Stimulated activated CD4-positive, alpha-beta T cell treated with anti-CD3 and anti-CD28 coated beads, Interleukin-1b, Interleukin-23, amount 100 ng/mL, for 48 hours (primary cell): ENCODE results near the gene PIK3CA.
"Not testable (repeated sequence)": the region's sequence is repeated elsewhere in the genome, so short reads cannot be mapped to it uniquely, and the experiment has no call there.

Experiments
- DNase-seq: peaks from one replicate; pipeline ENCODE4 v3.0.0-alpha.2; 2020

PIK3CA gene

GRCh38 chr3:179215550-179215949, 67.4 kb downstream of the PIK3CA start:
- DNase-seq: not testable (repeated sequence)

- not testable (repeated sequence) for DNase-seq
Measured at GRCh38 chr3:179218213-179218612, 70.1 kb downstream of the PIK3CA start.

DNA sequence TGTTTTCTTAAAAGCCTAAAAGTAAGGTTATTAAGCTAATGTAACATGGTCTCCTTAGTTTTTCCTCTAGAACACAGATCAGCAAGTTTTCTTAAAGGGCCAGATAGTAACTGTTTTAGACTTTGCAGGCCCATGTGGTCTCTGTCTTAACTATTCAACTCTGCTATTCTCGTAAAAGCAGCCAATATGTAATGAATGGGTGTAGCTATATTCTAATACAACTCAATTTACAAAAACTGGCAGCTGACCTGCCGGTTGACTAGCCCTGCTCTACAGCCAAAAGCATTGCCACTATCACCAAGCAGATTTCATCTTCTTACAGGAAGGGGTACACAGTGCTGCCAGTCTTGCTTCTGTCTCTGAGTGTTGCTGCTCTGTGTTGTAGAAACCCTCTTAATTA, 75.4 kb downstream of the PIK3CA start:
- DNase-seq: no peak

- DNase-seq: no peak
Measured at GRCh38 chr3:179224584-179224983, 76.4 kb downstream of the PIK3CA start.

GRCh38 chr3:179227349-179227748, 79.2 kb downstream of the PIK3CA start:
- no peak for DNase-seq

DNA sequence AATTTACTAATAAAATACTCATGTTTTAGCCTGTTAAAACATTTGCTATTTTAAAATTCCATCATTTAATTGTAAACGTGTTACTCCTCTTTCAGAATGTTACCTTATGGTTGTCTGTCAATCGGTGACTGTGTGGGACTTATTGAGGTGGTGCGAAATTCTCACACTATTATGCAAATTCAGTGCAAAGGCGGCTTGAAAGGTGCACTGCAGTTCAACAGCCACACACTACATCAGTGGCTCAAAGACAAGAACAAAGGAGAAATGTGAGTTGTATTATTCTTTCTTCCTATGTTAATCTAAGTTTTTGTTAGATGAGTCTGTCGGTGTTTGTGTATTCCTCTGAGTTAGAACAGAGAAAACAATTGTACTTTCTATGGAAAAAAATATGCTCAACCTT, 81.0 kb downstream of the PIK3CA start:
- no peak for DNase-seq

DNA sequence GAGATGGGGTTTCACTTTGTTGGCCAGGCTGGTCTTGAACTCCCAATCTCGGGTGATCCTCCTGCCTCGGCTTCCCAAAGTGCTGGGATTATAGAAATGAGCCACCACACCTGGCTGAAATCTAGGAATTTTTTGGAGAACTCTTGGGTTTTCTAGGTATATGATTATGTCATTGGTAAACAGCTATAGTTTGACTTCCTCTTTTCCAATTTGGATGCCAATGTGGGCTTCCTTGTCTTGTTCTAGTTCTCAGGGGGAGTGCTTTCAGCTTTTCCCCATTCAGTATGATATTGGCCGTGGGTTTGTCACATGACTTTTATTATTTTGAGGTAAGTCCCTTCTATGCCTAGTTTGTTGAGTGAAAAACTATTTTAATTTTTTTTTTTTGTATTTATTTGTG, 84.9 kb downstream of the PIK3CA start:
- DNase-seq: no peak

- DNase-seq: no peak
Measured at GRCh38 chr3:179234199-179234598, 86.0 kb downstream of the PIK3CA start.

- DNase-seq: no peak
Measured at GRCh38 chr3:179236669-179237301, 88.6 kb downstream of the PIK3CA start.

- not testable (repeated sequence) for DNase-seq
Measured at GRCh38 chr3:179240299-179240698, 92.1 kb downstream of the PIK3CA start.

DNA sequence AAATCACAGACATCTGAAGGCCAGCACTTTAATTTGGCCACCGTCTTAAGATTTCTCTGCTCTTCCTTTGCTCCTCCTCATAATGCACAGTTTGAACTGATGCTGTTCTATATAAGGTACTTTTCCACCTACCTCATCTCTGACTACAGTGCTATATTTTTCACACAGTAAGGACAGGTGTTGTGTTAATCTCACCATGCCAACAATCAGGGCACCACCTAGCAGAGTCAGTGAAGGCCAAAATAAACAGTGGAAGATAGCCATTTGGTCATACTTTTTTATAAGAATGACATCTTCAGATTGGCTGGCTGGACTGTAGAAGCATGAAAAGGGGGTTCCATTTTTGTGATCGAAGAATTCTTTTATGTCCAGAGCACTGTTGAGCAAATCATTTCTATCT, 94.7 kb downstream of the PIK3CA start:
- DNase-seq: not testable (repeated sequence)

DNA sequence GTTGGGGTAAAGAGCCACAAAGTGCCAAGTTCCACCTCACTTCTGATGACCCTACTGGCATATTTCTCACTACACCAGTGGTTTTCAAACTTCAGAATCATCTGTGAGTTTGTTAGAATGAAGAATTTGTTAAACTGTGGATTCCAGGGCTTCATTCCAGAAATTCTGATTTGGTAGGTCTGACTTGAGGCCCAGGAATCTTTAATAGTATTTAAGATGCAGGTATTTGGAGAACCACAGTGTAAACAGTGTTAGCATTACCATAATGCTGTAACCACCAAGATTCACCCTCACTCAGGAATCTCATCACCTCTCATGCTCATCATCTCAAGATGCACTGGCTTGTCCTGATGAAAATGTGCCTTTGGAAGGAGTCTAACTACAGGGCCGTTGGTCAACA, 96.7 kb downstream of the PIK3CA start:
- no peak for DNase-seq

- no peak for DNase-seq
Measured at GRCh38 chr3:179247289-179248015, 99.3 kb downstream of the PIK3CA start.

DNA sequence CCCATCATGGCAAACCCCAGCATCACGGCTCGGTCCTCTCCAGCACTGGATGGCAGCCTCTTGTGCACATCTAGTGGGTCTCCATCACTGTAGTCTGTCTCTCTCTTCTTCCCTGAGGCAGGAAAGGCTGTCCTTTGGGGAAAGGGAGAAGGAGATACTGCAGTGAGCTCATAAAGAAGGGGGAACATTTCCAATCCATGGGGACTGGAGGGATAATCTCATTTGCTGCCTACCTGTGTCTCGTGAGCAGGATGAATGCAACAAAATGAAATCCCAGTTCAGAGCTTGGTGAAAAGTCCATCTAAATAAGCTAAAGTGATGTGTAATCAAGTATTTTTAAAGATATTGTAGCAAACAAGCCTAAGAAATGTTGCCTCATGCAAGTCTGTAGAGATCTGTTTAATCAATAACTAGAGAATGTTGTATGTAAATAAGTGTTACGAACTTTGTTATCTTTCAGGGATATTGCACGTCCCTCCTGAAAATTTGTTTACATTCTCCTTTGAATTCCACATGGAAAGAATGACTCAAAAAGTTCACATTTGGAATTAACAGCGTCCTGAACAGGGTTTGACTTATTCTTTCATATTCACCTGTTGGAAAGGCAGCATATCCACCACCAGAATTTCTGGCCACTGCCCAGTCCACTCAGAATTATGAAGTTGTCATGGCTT, 102.8 kb downstream of the PIK3CA start, which contains the start of gene KCNMB3:
TSS of gene KCNMB3 (minus strand) at position 312 of the 674 bp plus-strand sequence. CDS start at position 188, 124 bp downstream.
- DNase-seq: no peak

DNA sequence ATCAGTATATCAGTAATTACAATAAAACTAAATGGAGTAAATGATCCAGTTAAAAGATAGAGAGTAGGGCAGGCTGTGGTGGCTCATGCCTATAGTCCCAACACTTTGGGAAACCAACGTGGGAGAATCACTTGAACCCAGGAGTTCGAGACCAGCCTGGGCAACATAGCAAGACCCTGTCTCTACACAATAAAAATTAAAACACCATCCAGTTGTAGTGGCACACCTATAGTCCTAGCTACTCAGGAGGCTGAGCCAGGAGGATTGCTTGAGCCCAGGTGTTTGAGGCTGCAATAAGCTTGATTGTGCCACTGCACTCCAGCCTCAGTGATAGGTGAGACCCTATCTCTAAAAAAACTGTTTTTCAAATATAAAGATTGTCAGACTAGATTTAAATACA, 108.7 kb downstream of the PIK3CA start:
- no peak for DNase-seq

DNA sequence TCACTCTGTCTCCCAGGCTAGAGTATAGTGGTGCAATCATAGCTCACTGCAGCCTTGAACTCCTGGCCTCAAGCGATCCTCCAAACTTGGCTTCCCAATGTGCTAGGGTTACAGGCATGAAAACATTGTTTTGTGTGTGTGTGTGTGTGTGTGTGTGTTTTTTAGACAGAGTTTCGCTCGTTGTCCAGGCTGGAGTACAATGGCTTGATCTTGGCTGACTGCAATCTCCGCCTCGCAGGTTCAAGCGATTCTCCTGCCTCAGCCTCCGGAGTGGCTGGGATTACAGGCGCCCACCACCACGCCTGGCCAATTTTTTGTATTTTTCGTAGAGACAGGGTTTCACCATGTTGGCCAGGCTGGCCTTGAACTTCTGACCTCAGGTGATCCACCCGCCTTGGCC, 109.6 kb downstream of the PIK3CA start:
- not testable (repeated sequence) for DNase-seq

- no peak for DNase-seq
Measured at GRCh38 chr3:179258820-179259219, 110.7 kb downstream of the PIK3CA start.

DNA sequence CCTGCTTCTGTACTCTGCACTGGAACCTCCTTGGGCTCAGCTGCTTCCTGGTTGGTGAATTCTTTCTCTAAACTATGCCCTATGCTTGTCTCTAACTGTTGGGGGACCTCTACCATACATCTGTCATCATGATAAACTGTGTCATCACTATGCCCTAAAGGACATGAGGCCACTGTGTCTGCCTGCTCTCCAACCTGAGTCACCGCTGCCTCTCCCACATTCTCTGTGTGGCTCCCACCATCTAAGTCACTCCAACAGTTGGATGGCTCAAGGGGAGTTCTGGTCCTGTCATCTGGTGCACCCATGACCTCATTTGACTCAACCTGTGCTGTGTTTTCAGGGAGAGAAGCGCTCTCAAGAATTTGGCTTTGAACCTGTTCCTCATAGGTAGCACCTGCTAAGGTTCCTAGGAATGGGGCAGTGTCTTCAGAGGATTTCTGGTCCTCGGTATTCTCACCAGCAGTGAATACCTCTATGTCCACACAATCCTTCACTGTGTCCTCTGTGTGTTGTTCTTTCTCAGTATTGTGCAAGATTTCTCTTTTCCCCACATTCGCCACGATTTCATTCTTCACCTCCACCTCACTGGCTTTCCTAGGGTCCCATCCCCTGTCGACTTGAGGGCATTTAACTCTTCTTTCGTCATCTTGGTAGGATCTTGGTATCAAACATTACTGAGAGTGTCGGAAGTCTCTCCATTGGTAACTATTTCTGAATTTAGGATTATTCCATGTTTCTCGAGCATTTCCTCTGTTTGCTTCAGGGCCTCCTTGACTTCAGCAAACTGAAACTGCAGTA, 112.0 kb downstream of the PIK3CA start:
- DNase-seq: not testable (repeated sequence)

GRCh38 chr3:179260949-179261765, 113.0 kb downstream of the PIK3CA start:
- peak; percentile 62 for DNase-seq

DNA sequence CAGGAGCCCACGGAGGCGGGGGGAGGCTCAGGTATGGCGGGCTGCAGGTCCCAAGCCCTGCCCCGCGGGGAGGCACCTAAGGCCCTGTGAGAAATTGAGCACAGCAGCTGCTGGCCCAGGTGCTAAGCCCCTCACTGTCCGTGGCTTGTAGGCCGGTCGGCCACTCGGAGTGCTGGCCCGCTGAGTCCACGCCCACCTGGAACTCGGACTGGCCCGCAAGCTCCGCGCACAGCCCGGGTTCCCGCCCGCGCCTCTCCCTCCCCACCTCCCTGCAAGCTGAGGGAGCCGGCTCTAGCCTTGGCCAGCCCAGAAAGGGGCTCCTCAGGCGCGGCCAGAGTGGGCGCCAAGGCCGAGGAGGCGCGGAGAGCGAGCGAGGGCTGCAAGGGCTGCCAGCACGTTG, 115.0 kb downstream of the PIK3CA start:
- DNase-seq: no peak

DNA sequence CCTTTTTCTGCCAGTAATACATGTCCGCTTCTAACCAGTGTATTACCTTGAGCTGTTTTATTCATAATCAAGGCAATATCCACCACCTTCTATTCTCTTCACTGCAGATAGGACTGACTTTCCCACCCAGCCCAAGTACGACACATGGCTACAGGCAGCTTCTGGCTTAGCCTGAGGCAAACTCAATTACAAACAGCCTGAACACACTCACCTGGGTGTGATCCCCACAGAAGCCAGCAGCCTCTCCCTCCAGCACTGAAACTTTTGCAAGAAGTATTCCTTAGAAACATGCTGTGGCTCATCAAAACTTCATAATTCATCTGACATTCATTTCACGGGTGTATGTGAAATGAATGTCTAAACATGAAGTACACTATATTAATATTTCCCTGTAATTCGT, 116.3 kb downstream of the PIK3CA start:
- DNase-seq: no peak

DNA sequence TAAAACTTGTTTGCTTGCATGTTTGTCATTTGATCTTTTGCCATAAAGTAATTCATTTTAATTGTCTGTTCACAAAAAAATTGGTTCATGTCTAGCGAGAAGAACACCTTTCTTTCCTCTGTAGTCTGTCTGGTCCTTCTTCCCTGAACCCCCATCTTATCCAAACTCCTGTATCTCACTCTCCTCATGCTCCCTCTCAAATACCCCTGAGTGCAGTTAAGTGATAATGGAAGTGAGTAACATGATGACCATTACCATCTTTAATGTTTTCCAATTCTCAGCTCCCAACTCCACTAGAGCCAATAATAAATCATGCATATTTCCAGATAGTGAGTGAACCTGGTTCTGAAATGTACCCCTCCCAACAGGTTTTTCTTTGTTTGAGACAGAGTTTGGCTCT, 116.9 kb downstream of the PIK3CA start:
- no peak for DNase-seq
